GM19025 (cell line): Measurements from ENCODE around the gene ANKRD2.

Experiments used
- ATAC-seq: cut with Tn5 transposase; IDR thresholded peaks from one replicate; pipeline ENCODE4 v1.9.1; 2021; ENCODE audit warnings: mild to moderate bottlenecking, low read depth, moderate library complexity; ENCODE audit not compliant: unreplicated experiment

The ANKRD2 gene

DNA sequence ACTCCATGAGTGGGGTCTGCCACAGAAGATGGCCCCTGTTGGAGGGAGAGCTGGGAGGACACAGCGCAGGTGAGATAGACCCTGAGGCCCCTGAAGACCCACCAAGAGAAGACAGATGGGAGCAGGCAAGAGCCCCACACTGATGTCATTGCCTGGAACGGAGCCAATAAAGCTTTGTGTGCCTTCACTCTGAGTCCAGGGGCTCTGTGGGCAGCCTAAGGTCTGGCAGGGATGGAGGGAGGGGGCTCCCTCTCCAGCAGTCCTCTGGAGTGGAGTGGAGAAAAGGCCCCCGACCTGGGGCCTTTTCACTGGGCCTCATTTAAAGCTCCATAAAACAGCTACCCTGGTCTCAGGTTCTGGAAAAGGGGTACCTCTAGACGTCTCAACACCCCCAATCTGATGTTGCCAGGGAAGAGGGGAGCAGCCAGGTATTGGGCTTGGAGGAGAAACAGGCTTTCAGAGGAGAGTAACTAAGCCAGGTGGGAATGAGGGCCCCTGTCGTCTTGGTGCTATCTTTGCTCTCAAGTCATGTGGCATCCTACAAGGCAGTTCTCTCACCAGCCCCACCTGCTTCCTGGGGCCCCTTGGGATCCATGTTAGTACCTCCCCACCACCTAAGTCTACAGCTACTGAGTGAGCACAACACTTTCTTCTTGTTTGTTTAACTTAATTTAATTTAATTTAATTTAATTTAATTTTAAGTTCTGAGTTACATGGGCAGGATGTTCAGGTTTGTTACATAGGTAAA lies 18.3 kb downstream of the ANKRD2 start:
- ATAC-seq = no peak

GRCh38 chr10:97593421-97593820 lies 20.8 kb downstream of the ANKRD2 start:
- ATAC-seq = no peak

- ATAC-seq = no peak
Measured at GRCh38 chr10:97596101-97597082, 23.8 kb downstream of the ANKRD2 start.

GRCh38 chr10:97597778-97598177 lies 25.2 kb downstream of the ANKRD2 start:
- ATAC-seq = no peak

DNA sequence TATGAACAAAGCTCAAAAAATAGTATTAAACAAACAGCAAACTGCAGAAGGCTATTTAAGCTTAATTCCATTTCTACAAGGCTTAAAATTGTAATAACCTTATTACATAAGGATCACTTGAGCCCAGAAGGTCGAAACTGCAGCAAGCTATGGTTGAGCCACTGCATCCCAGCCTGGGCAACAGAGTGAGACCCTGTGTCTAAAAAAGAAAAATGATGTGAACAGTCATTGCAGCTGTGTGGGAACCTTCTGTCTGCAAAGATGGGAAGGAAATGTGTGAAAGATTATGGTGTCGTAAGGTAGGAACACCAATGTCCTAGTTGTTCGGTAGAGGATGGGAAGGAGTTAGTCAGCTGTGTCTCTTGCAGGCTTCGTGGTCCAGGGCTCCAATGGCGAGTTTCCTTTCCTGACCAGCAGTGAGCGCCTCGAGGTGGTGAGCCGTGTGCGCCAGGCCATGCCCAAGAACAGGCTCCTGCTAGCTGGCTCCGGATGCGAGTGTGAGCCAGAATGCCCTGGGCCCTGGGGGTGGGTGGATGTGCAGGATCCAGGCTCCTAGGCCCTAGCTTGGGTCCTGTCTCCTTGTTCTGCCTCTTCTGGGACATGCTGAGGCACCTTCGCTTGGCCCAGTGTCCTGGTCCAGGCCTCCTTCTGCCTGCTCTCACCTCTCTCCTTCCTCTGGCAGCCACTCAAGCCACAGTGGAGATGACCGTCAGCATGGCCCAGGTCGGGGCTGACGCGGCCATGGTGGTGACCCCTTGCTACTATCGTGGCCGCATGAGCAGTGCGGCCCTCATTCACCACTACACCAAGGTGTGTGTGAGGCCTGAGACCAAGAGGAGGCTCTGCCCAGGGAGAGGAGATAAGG lies 26.1 kb downstream of the ANKRD2 start:
- no peak for ATAC-seq

DNA sequence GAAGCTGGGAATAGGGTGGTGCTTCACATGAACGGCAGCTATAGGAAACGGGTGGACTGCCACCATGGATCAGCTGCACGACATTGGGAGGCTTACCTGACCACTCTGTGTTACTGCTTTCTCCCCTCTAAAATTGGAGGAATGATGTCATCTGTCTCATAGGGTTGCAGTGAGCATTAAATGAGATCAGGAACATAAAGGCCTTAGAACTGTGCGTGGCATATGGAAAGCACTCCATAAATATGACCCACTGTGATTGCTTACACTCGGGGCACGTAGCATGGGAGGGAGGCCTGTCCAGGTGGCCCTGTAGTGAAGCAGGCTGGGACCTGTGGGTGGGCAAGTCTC lies 26.7 kb downstream of the ANKRD2 start:
- no peak for ATAC-seq

DNA sequence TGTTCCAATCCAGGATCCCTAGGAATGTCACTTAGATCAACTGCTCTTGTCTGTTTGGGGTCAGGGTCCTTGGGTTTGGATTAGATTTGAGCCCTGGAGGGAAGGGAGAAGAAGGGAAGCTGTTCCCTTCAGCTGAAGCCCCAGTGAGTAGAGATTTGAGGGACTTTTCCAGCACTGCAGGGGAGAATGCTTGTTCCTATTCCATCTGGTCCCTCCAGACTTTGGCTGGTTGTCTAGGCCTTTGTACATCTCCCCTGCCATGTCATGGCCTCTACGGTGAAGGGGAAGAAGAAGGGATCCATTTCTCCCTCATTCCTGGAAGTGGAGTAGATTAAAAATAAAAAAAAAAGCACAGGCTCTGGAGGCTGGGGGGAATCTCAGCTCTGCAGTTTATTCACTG lies 28.0 kb downstream of the ANKRD2 start:
- ATAC-seq = no peak

DNA sequence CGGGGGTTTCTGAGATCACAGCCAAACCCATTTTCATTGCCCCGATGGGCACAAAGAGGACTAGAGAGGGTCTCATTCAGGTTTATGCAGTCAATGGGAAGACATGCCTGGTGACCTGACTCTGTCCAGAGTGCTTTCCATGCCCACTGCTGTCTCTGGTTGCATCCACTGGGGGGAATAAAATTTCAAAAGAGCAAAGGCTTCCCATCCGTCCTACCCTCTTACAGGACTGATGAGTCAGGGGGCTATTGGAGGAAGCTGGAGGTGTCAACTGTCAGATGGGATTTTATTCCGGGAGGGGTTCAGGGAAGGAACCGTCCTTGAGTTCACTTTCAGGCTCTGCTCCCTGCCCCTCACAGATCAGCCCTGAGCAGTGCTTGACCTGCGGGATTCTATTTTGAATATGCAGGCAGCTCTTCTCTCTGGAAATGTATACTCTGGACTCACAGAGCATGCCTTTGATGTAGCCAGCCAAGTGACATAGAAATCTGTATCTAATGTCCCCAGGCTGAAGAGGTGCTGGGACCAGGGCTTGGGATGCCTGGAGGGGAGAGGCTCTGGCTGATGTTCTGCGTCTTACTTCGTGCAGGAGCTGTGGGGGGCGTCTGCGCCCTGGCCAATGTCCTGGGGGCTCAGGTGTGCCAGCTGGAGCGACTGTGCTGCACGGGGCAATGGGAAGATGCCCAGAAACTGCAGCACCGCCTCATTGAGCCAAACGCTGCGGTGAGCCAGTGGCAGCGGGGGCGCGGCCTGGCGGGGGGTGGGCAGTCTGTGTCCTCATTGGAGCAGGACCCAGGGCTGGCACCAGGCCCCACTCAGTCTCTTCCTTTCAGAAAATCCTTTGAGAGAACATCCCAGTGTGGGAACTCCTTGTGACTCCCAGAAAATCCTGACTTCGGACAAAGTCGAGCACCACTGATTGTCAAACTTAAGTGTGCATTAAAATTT lies 29.0 kb downstream of the ANKRD2 start:
- no peak for ATAC-seq

GRCh38 chr10:97607095-97607636 lies 34.6 kb downstream of the ANKRD2 start:
- ATAC-seq = no peak

- no peak for ATAC-seq
Measured at GRCh38 chr10:97608991-97609561, 36.5 kb downstream of the ANKRD2 start.

DNA sequence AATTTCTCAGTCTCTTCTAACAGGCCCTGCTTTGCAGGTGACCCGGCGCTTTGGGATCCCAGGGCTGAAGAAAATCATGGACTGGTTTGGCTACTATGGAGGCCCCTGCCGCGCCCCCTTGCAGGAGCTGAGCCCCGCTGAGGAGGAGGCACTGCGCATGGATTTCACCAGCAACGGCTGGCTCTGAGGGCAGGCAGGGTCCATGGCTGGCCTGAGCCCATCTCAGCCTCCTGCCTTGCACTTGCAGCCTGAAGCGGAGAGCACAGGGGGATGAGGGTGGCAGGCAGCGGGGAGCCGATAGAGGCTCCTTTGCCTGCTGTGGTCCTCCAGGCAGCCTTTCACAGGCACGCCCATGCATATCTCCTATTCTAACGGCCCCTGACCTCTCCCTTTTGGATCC lies 38.9 kb downstream of the ANKRD2 start:
- ATAC-seq = no peak

DNA sequence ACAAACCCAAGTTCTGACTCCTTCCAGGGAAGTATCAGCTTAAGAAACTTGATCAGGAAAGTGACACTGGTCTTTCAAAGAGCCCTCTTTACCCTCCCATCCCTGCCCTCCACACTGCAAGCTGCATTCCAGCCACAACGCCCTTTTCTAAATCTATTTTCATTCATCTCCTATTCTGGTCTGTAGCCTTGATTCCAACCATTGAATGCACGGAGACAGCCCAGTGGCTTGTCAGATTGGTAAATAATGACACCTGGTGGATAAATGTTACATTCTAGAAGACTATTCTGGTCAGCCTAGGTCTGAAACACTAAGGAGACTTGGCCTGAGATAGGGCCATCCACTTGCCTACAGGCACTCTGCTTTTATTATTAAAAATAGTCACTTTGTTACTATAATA lies 39.8 kb downstream of the ANKRD2 start:
- ATAC-seq = no peak

DNA sequence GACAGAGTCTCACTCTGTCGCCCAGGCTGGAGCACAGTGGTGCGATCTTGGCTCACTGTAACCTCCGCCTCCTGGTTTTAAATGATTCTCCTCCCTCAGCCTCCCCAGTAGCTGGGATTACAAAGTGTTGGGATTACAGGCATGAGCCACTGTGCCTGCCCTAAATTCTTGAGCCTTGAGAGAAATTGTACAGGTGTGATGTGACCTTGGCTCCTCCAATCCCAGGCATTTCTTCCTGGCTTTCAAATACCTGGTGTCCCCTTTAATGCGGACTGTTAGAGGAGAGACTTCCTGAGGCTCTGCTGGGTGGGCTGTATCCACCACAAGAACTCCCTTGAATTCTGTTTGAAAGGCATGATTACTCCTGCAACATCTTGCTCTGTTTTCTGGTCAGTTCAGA lies 45.7 kb downstream of the ANKRD2 start:
- no peak for ATAC-seq

DNA sequence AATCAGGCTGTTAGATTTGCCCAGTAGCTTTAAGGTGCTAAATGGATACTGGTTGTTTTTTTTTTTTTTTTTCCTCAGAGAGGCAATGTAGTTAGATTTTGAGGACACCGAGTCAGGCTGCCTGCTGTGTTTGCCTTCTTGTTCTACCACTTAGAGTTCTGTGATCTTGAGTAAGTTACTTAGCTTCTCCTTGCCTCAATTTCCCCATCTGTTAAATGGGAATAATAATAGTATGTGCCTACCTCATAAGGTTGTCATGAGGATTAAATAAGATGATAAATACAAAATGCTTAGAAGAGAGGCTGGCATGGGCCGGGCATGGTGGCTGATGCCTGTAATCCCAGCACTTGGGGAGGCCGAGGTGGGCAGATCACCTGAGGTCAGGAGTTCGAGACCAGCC lies 46.2 kb downstream of the ANKRD2 start:
- ATAC-seq = no peak

DNA sequence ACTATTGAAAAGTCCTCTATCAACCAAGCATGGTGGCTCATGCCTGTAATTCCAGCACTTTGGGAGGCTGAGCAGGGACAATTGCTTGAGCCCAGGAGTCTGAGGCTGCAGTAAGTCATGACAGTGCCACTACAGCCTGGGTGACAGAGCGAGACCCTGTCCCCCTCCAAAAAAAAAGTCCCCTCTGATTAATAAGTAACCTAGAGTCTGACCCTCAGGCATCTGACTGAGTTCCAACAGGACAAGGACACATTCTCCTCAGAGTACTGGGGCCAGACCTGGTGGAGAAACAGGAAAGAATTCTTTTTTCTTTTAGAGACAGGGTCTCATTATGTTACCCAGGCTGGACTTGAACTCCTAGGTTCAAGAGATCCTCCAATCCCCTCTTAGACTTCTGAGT lies 50.7 kb downstream of the ANKRD2 start:
- no peak for ATAC-seq

DNA sequence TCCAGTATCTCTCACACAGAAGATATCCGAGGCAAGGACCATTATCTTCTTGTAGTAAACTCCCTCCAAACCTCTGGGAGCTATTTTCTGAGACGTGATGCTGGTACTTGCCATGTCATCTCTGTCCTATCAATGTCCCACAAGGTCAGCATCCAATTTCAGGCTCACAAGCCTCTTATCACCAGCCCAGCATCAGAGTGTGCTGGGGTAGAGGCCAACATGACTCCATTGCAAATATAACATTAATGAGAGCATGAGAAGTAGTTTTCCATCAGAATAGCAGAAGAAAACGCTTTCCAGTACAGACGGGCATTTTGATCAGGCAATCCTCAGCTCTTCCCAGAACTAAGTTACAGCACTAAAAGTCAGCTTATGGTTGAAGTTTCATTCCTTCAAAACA lies 55.2 kb downstream of the ANKRD2 start:
- ATAC-seq = no peak

- ATAC-seq = no peak
Measured at GRCh38 chr10:97628228-97628627, 55.6 kb downstream of the ANKRD2 start.

DNA sequence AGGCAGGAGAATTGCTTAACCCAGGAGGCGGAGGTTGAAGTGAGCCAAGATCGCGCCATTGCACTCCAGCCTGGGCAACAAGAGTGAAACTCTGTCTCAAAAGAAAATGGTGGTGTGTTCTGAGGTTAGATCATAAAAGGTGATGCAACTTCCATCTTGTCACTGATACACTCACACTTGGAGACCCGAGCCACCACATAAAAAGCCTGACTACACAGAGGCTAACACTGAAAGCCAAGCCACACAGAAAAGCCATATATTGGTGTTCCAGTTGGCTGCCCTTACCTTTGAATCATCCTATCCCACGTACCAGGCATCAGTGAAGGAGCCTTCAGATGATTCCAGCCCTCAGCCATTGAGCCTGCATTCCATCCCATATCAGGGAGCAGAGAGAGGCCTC lies 56.7 kb downstream of the ANKRD2 start:
- ATAC-seq = no peak

DNA sequence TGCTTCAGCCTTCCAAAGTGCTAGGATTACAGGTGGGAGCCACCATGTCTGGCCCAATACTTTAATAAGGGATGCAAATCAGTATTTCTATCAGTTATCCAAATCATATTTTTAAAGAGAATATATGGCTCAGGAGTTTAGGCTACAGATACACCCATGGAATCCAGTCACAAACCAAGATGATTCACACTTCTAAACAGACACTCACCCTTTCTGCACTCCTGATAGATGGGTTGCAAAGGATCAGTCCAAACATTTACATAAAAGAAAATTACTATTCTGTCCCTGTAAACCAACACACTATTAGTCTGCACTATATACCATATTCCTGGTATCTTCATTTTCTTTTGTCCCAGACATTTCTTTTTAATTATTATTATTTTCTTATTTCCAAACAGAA lies 58.5 kb downstream of the ANKRD2 start:
- ATAC-seq = no peak
